Panc1 (cell line): Measurements from ENCODE around the gene NKAIN2. TPM values are rescaled to one million over a fixed set of nuclear protein-coding genes. Genes with fewer than 3 reads are reported as not detected.

Experiments
- ATAC-seq: fragments of 200-7000 bp; cut with Tn5 transposase; 2 replicates; pipeline ENCODE4 v1.9.1; 2020; ENCODE audit warnings: mild to moderate bottlenecking, moderate library complexity
- BruUV-seq: library from RNA; stranded (reverse); fragments of 400-500 nt; replicated peaks from 2 replicates; lab custom pipeline; 2021; lab: Mats Ljungman, UMichigan
- CTCF ChIA-PET: fragments of 300-600 bp; sonication (Branson Sonifier 250); formaldehyde crosslinking; loops from one replicate; lab custom pipeline; 2022; ENCODE audit warnings: antibody characterized with exemption; lab: Charles Lee
- POLR2A ChIA-PET: fragments of 300-600 bp; sonication (Branson Sonifier 250); formaldehyde crosslinking; loops from one replicate; lab custom pipeline; 2022; ENCODE audit warnings: antibody characterized with exemption; lab: Charles Lee
- DNase-seq: peaks from one replicate; pipeline ENCODE4 v3.0.0-alpha.2; 2010; ENCODE audit warnings: low read depth, low spot score
- H3K27ac ChIP-seq: 2 replicates; pipeline ENCODE4 v1.5.1; 2011; ENCODE audit warnings: mild to moderate bottlenecking, low read length, inconsistent platforms
- H3K27me3 ChIP-seq: fragments of 200-500 bp; sonication (Bioruptor generic); 2 replicates; pipeline ENCODE4 v1.6.0; 2014; ENCODE audit warnings: low read length, inconsistent platforms; ENCODE audit not compliant: control insufficient read depth, insufficient read depth
- H3K36me3 ChIP-seq: fragments of 200-500 bp; sonication (Bioruptor generic); 2 replicates; pipeline ENCODE4 v1.5.1; 2014; ENCODE audit warnings: inconsistent platforms, mild to moderate bottlenecking, low read length, moderate library complexity; ENCODE audit not compliant: control insufficient read depth, insufficient read depth
- H3K4me1 ChIP-seq: 2 replicates; pipeline ENCODE4 v1.5.1; 2011; ENCODE audit warnings: inconsistent platforms, mild to moderate bottlenecking, low read length, moderate library complexity; ENCODE audit not compliant: control insufficient read depth, insufficient read depth
- H3K4me3 ChIP-seq, 2 experiments: 2 replicates each; pipeline ENCODE4 v1.5.1; 2011 to 2012; ENCODE audit warnings: low read depth in 2 of 2, low read length in 2 of 2, mild to moderate bottlenecking in 2 of 2, inconsistent platforms in 1 of 2, moderate library complexity in 1 of 2
- H3K9me3 ChIP-seq: fragments of 200-500 bp; sonication (Bioruptor generic); 2 replicates; pipeline ENCODE4 v1.5.1; 2014; ENCODE audit warnings: low read depth, mild to moderate bottlenecking, inconsistent platforms, low read length, moderate library complexity; ENCODE audit not compliant: control insufficient read depth, insufficient read depth
- CTCF ChIP-seq: fragments of 450-650 bp; IDR thresholded peaks from 2 replicates; pipeline ENCODE4 v1.5.1; 2017; ENCODE audit warnings: mild to moderate bottlenecking
- POLR2AphosphoS5 ChIP-seq: IDR thresholded peaks from 2 replicates; pipeline ENCODE4 v1.6.1; 2012; ENCODE audit warnings: mild to moderate bottlenecking, low read depth, low read length, moderate library complexity
- REST ChIP-seq, 2 experiments: IDR thresholded peaks; 2 replicates each; pipeline ENCODE4 v1.6.1; 2011 to 2012; ENCODE audit warnings: low read depth in 2 of 2, control low read depth in 1 of 2, low read length in 1 of 2, mild to moderate bottlenecking in 1 of 2, moderate library complexity in 1 of 2; ENCODE audit not compliant: insufficient read depth in 1 of 2
- SIN3A ChIP-seq: IDR thresholded peaks from 2 replicates; pipeline ENCODE4 v1.6.1; 2012; ENCODE audit warnings: low read depth, mild to moderate bottlenecking, low read length, moderate library complexity, borderline replicate concordance; ENCODE audit not compliant: insufficient read depth
- TCF7L2 ChIP-seq: IDR thresholded peaks from 2 replicates; pipeline ENCODE4 v1.6.1; 2011; ENCODE audit warnings: mild to moderate bottlenecking, low read depth, low read length, inconsistent platforms
- in situ Hi-C: cut with HindIII; loops from 2 replicates; pipeline ENCODE4 v1.10.0; 2016; ENCODE audit warnings: low sequenced_read_pairs, low pct_unique_long_range_greater_than_20kb
- intact Hi-C: fragments of 100-400 bp; cut with micrococcal nuclease; formaldehyde crosslinking; loops from one replicate; pipeline ENCODE4 v1.10.0; 2022; ENCODE audit not compliant: unreplicated experiment
- total RNA-seq: library from RNA; stranded (reverse); gene quantifications from one replicate; pipeline ENCODE4 v1.2.1, GENCODE V29; 2021; ENCODE audit not compliant: unreplicated experiment

The NKAIN2 gene
- total RNA-seq, 1 experiment from 2014 or later, result 2.6 TPM

GRCh38 chr6:124260337-124260736, 456.7 kb downstream of the NKAIN2 start:
- POLR2A ChIA-PET, result no interaction called here
- no peak for ATAC-seq
- TF ChIP-seq SIN3A (no peak), POLR2AphosphoS5 (no peak), TCF7L2 (no peak), CTCF (no peak), REST (IDR thresholded peaks at IDR 0.05; ENCODE audit: insufficient read depth in 1 of 2, low read depth in 2 of 2, low read length in 1 of 2) (no peak)
- no TSS peak for BruUV-seq
- CTCF ChIA-PET, result no interaction called here
- no peaks in the 10 kb centered on the region for H3K9me3 ChIP-seq
- no peak overlapping the region for H3K27ac ChIP-seq
- no peaks in the 10 kb centered on the region for H3K27me3 ChIP-seq
- DNase-seq, result no peak
- H3K36me3 ChIP-seq, result no peaks in the 10 kb centered on the region
- H3K4me1 ChIP-seq, result no peaks in the 10 kb centered on the region
- in situ Hi-C loops, result no loop called here
- H3K4me3 ChIP-seq, result no peak overlapping the region
- intact Hi-C loops, result no loop called here

GRCh38 chr6:124269733-124270132, 466.1 kb downstream of the NKAIN2 start:
- TF ChIP-seq CTCF (no peak), SIN3A (no peak), POLR2AphosphoS5 (no peak), TCF7L2 (no peak), REST (IDR thresholded peaks at IDR 0.05; ENCODE audit: insufficient read depth in 1 of 2, low read depth in 2 of 2, low read length in 1 of 2) (no peak)
- Histone ChIP-seq H3K36me3 (no peaks in the 10 kb centered on the region), H3K27ac (no peak overlapping the region; the same call in 1 of the 2 replicates), H3K4me3 (no peak overlapping the region), H3K9me3 (no peaks in the 10 kb centered on the region), H3K27me3 (no peaks in the 10 kb centered on the region), H3K4me1 (no peaks in the 10 kb centered on the region)
- ATAC-seq (no peak), DNase-seq (no peak)
- intact Hi-C loops (no loop called here), in situ Hi-C loops (no loop called here)
- POLR2A ChIA-PET, result no interaction called here
- no TSS peak for BruUV-seq
- CTCF ChIA-PET, result no interaction called here
